HG03139 (cell line): ENCODE measurements around the gene SIRT7.
"Not testable (repeated sequence)": the region's sequence is repeated elsewhere in the genome, so short reads cannot be mapped to it uniquely, and the experiment has no call there.

Experiments
- ATAC-seq: cut with Tn5 transposase; IDR thresholded peaks from one replicate; pipeline ENCODE4 v1.9.1; 2021; ENCODE audit not compliant: unreplicated experiment

SIRT7 gene

DNA sequence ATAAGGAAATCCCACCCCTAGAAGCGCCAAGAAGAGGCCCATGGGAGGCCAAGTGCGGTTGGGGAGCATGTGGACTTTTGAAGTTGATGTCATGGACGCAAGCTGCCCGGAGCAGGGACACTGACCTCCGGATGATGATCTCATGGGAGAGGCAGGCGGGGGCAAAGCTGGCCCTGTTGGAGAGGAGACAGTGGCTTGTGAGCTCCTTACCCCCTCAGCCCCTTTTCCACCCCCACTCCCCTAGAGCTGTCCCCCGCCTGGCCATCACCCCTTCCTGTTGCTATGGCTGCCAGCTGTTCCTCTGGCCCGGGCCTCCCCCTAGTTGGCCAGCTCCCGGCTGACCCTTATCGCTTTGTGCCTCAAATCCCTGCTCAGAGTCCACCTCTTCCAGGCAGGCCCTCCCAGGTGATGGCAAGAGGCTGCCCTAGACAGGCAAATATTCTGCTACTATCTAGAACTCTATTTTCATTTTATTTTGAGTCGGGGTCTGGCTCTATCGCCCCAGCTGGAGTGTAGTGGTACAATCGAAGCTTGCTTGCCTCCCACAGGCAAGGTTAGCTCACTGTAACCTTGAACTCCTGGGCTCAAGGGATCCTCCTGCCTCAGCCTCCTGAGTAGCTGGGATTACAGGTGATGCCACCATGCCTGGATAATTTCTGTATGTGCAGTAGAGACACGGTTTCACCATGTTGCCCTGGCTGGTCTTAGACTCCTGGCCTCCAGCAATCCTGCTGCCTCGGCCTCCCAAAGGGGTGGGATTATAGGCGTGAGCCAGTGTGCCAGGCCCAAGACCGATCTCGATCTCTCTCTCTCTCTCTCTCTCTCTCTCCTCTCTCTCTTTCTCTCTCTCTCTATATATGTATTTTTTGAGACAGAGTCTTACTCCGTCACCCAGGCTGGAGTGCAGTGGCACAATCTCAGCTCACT lies 36.4 kb upstream of the SIRT7 start:
- no peak for ATAC-seq

DNA sequence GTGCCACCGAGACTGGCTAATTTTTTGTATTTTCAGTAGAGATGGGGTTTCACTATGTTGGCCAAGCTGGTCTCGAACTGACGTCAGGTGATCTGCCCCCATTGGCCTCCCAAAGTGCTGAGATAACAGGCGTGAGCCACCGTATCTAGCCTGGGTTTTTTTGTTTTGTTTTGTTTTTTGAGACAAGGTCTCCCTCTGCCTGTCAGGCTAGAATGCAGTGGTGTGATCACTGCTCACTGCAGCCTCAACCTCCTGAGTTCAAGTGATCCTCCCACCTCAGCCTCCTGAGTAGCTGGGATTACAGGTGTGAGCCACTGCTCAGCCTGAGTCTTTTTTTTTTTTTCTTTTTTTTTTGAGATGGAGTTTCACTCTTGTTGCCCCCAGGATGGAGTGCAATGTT lies 35.5 kb upstream of the SIRT7 start:
- ATAC-seq, result not testable (repeated sequence)

DNA sequence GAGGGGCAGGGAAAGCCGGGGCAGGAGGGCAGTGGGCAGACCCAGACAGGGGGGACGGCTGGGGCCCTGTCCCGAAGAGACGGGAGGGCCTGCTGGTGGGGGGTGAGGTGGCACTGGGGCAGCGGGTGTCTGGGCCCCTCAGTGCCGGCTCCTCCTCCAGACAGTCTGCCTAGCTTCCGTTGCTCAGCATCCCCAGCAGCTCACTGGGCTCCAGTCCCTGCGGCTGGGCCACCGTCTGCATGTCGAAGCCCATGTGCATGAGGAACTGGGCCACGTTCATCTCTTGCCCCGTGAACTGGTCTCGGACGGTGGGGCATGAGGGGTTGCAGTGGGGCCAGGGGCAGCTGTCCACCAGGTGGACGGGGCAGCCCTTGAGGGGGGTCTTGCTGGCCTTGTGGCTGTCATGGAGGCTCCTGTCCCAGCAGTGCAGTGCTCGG lies 34.8 kb upstream of the SIRT7 start:
- ATAC-seq, result no peak

DNA sequence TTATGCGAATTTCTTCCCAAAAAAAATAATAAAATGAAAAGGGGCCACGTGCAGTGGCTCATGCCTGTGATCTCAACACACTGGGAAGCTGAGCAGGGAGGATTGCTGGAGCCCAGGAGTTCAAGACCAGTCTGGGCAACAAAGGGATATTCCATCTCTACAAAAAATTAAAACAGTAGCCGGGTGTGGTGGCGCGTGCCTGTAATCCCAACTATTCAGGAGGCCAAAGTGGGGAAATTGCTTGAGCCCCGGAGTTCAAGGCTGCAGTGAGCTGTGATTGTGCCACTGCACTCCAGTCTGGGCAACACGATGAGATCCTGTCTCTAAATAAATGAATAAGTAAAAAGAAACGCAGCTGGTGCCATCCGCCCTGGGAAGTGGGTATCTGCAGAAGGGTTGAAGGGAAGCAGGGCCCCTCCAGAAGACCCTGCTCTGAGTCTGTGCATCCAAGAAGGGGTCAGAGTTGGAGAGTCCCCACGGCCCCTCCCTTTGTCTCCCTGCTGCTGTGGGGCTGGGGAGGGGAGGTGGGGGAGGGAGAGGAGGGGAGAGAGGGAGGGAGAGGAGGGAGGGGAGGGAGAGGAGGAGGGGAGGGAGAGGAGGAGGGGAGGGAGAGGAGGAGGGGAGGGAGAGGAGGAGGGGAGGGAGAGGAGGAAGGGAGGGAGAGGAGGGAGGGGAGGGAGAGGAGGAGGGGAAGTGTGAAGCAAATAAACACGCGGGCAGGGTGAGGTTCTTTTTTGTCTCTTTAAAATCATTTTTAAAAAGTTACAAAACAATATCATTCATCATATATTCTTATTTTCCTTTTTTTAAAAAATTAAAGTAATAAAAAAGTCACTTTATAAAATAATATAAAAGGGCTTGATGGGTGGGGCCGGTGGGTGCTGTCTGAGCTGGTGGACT lies 34.1 kb upstream of the SIRT7 start:
- no peak for ATAC-seq

DNA sequence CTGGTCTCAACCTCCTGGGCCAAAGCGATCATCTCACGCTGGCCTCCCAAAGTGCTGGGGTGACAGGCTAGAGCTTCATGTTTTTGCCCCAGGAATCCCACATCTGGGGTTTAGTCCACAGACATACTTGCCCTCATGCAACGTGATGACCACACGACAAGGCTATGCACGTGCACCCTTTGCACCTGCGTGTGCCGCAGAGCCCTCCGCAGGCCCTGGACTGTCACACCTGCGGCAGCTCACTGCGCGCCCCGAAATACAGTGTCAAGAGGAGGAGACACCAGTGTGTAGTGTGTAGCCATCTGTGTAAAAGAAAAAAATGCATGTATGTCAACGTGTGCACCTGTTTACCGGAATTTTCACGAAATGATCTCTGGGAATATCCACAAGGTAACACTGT lies 32.5 kb upstream of the SIRT7 start:
- ATAC-seq, result no peak

DNA sequence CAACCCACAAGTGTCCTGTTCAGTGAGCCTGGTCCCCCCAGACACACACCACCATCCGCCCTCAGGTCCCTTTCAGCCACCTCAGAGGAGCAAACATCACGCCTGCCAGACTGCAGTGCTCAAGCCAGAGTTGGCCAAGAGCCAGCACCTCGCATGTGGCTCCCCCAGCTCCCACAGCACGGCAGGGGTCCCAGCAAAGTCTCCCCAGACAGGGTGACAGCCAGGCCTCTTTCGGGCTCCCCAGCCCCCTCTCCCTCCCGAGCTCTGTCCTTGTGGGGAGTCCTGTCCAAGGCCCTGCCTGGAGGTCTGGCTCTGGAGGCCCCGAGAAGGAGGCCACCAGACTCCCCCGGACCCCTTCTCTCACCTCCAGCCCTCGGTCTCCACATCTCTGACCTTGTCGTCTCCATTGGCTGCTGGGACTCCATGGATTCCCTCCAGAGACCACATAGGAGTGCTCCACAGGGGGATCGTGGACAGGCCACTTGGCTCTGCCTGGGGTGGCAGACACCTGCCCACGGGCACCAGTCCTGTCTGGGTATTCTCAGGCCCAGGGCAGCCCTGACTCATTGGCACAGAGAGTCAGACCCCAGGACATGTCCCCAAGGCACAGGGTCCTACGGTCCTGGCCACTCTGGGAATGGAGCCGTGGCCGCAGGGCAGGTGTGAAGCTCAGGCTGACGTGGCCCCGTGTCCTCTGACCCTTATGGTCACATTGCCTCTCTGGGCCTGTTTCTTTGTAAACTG lies 30.8 kb upstream of the SIRT7 start:
- no peak for ATAC-seq

DNA sequence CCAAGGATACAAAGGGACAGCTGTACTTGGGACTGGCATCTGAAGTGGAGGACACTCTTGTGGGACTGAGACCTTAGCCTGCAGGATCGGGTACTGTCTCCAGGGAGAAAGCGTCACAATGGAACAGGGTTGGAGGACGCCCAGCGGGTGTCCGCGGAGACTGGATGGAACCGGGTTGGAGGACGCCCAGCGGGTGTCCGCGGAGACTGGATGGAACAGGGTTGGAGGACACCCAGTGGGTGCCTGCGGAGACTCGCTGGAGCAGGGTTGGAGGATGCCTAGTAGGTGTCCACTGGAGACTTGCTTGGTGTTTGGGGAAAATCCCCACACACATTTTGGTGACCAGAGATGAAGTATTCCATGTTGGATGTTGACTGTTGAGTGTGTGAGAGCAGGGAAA lies 29.2 kb upstream of the SIRT7 start, which contains the start of gene MYADML2:
TSS of gene MYADML2 (minus strand) at position 45 of the 400 bp plus-strand sequence. CDS start 5,492 bp downstream, outside the sequence.
- ATAC-seq, result no peak

DNA sequence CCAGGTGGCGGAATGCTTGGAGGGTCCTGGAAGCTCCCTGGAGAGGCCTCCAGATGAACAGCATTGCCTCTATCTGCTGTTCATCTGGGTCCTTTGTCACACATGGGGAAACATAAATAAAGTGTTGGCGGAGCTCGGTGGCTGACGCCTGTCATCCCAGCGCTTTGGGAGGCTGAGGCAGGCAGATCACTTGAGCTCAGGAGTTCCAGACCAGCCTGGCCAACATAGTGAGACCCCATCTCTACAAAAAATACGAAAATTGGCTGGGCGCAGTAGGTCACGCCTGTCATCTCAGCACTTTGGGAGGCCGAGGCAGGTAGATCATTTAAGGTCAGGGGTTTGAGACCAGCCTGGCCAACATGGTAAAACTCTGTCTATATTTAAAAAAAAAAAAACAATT lies 26.9 kb upstream of the SIRT7 start:
- ATAC-seq, result no peak

DNA sequence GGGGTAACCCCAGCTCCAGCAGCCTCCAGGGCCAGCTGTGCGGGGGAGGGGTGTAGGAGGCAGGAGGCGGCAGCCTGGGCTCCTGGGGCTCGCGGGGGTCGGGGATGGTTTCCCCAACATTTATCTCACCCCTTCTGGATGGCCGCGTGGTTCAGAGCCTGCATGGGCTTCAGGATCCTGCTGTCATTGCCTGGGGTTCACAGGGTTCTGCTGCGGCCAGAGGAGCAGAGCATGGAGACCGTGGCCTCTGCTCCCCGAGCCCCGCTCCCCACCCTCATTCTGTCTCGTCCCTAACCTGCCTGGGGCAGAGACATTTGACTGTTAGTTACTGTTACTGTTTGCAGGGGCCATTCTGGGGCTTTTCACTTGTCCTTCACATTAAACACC lies 24.2 kb upstream of the SIRT7 start:
- ATAC-seq, result no peak

DNA sequence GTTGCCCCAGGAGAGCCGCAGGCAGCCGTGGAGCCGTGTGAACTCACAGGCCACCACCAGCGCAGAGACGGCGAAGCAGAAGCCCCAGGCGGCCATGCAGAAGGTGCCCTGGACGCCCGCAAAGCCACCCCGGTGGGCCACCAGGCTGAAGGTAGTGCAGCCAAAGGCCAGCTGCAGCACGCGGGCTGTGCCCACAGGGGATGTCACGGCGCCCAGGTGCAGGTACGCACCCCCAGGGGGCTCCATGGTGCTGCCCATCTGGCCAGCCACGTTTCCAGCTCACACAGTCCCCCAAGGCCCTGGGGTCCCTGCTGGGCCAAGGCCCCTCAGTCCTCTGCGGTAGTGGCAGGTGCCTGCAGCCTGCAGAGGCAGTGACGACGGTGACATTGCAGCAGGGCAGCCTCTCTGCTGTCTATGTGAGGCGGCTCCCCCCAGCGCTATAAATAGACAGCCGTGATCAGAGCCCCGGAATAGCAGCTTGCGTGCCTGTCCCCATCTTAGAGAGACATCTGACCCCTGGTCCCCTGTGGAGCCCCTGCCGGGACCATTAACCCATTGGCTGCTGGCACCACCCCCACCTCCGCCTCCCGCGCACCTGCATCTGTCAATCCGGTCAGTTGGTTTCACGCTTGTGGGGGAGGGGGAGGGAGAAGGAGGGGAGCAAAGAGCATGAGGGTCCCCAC lies 23.6 kb upstream of the SIRT7 start:
- ATAC-seq, result no peak

DNA sequence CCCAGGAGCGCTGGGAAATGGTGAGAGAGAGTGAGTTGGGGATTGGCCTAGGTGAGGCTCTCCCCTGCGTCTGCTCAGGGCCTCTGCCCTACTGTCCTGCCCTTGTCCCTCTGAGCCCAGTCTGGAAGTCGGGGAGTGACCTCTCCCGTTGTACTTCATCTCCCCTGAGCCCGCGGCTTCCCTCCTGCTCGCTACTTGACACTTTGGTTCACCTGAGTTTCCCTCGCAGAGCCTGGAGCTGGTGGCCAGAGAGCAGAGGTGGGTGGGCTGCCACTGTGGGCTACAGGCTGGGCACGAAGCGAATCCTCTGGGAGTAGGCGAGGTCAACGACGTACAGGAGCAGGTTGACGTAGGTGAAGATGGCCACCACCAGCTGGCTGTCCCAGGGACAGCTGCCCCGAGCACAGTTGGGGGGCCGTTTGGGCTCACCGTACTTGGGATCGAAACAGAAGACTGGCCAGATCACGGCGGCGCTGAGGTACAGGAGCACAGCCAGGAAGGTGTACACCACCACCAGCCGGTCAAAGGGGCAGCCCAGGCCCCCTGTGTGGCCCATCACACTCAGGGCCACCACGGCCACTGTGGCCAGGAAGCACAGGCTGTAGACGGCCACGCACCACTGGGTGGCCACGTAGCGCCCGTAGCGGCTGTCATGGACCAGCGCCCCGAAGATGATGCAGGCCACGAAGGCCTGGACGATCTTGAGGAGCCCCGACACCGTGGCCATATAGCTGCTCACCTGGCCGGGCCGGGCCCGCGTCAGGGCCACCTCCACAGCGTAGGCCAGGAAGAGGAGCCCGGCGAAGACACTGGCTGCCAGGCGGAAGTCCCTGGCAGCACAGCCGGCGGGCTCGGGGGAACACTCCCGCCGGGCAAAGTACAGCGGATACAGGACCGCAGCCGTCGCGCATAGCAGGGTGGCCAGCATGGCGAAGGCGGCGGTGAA lies 22.8 kb upstream of the SIRT7 start:
- ATAC-seq, result no peak

DNA sequence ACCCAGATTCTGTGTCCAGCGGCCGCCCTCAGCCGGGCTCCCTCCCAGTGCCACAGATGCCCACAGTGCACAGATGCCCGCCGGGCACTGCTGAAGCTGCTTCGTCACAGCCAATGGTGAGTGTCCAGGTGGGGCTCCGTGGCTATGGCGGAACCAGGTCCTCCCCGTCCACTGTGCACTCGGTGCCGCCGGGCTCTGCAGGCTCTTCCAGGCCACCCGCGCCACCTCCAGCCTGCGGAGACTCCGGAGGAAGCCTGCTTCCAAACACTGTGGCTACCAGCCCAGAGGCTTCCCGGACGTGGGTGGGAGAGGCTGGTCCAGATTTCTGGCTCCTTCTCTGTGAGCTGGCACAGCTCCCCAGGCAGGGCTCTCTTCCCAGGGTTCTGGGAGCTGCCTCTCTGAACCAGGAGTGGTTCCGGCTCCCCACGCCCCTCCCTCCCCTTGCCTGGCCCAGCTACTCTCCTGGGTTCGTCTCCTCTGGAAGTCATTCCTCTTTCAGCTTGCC lies 22.0 kb upstream of the SIRT7 start:
- no peak for ATAC-seq

DNA sequence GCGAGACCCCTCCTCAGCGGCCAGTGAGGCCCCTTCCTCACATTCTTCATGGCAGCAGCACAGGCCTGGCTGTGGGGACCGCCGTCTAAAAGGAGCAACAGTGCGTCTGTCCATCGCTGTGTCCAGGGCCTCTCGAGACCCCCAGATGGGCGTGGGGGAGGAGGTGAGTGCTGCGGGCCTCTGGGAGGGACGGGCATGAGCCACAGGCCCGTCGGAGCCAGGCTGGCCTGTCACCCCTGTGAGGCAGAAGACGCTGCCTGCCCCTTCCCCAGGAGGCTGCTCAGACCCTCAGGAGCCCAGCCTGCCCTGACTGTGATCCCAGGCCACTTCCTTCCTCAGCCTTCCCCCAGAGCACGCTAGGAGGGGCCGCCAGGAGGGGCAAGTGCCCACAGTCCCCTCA lies 21.2 kb upstream of the SIRT7 start:
- no peak for ATAC-seq

DNA sequence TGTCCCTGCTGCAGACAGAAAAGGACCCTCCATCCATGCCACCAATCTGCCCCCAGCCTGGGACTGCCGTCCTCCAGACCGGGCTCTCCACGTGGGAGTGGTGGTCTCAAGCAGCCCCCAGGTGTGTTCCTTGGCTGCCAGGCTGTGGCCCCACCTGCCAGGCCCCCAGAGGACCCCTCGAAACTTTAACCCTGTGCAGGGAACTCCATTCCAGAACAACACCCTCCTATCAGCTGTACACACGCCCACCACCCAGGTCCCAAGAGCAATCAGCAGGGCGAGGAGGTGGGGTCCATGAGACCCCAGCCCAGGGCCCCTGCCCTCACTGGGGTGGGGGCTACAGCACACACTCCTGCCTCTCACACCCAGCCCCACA lies 17.7 kb upstream of the SIRT7 start:
- ATAC-seq, result no peak

DNA sequence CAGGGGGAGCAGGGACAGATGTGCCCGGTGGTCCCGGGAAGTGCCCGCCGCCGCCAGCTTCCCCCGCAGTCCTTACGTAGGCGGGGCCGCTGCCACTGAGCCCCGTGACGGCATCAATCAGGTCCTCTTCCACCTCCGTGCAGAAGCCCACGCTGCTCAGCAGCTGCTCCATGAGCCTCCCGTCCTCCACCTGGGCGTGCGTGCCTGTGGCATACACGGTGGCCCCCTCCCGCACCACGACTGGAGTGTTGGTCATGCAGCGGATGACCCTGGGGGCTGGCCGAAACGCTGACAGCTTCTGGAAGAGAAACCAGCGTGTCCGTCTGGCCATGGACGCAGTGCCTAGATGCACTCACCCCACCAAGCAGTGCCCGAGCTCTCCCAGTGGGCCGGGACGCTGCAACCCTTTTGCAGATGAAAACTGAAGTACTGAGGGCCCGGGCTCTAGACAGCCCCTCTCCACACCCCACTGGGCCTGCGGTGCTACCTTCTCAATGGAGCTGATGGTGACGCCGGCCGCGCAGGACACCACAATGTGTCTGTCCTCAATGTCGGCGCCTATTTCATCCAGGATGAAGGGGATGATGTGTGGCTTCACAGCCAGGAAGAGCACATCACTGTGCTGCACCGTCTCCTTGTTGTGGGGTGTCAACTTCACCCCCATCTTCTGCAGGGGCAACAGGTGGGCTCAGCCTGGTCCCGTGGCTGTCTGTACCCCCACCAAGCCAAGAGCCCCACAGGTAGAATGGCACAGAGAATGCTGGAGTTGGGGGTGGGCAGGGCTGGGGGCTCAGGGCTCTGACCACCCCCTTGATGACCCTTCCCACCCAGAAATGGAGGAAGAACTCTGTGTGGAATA lies 17.1 kb upstream of the SIRT7 start:
- no peak for ATAC-seq

DNA sequence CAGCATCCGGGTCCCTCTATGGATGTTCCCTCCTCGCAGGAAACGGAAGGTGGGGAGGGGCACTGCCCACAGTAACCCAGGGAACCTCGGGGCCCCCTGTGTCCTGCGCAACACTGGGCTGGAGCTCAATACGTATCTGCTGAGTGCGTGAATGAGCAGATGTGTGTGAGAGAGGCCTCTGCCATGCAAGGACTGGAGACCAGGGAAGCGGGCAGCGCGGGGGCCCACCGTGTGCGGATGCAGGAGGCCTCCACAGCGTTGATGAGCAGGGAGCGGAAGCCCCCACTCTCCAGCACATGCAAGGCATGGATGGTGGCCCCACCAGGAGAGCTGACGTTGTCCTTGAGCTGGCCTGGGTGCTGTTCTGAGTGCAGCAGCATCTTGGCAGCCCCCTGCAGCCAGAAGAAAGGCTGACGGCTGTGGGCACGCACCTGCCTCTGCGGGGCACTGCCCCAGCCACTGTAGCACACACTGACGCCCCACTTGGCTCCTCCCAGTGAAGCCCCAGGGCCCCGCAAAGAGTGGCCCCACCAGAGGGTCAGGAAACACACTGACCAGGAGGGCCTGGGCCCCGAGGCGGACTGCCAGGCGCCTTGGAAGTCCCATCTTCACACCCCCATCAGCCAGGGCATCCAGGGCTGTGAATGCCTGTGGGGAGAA lies 16.3 kb upstream of the SIRT7 start:
- ATAC-seq, result no peak

DNA sequence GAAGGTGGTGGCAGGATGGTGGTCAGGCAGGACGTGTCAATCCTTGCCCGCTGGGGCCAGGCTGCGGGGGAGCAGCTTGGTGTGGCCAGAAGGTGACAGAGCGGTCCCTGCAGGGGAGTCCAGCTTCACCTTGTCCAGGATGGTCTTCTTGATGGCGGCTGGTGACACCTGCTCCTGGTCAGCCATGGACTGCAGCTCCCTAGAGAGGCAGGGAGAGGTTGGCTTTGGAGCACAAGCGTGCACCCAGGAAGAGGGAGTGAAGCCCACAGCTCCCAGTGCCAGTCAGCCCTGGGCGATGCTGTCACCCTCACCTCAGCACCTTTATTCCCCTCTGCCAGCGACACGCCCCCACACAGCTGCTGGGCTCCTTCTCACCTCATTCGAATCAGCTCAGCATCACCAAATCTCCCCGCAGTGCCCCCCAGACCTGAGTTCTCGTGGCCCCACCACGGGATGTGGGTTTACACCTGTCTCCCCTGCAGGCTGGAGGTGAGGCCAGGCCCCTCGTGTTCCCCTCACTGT lies 15.3 kb upstream of the SIRT7 start:
- ATAC-seq, result no peak
